Measurements from ENCODE around the gene SORBS1. TPM values are rescaled to one million over a fixed set of nuclear protein-coding genes. Genes with fewer than 3 reads are reported as not detected.

Gene SORBS1
- total and polyA plus RNA-seq, 12 donors = 140 to 1,253 (median 1,042) TPM

DNA sequence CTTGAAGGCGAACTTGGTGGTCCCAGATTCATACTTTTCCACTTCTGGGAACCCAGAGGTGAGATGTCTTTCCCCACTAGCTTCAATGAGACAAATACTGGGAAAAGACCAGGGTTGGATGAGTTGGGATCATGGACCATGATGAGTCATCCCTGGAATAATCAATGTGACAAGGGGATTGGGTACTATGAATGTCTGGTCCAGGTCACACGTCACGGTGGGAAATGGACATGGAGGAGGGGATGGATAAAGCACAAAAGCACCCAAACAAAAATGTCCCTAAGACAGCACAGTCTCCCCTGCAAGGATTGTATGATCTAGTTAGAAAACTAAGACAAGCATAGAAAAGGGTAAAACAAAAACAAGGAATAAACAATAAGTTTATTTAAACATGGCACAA, 12.4 kb upstream of the SORBS1 start:
- Histone ChIP-seq H3K27ac (peak overlapping the region in 3 of 10 donors; percentile 31 to 67 (median 58)), H3K27me3 (no peaks in the 10 kb centered on the region), H3K9me3 (no peaks in the 10 kb centered on the region), H3K36me3 (no peaks in the 10 kb centered on the region), H3K4me1 (peaks cover 0 to 36% (median 13%) of the 10 kb centered on the region in 9 donors), H3K4me3 (no peak overlapping the region)
- DNase-seq = no peak
- intact Hi-C loops (cut with DNase I) = no loop called here
- TF ChIP-seq, protein P1, sequence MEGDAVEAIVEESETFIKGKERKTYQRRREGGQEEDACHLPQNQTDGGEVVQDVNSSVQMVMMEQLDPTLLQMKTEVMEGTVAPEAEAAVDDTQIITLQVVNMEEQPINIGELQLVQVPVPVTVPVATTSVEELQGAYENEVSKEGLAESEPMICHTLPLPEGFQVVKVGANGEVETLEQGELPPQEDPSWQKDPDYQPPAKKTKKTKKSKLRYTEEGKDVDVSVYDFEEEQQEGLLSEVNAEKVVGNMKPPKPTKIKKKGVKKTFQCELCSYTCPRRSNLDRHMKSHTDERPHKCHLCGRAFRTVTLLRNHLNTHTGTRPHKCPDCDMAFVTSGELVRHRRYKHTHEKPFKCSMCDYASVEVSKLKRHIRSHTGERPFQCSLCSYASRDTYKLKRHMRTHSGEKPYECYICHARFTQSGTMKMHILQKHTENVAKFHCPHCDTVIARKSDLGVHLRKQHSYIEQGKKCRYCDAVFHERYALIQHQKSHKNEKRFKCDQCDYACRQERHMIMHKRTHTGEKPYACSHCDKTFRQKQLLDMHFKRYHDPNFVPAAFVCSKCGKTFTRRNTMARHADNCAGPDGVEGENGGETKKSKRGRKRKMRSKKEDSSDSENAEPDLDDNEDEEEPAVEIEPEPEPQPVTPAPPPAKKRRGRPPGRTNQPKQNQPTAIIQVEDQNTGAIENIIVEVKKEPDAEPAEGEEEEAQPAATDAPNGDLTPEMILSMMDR (IDR thresholded peaks at IDR 0.05) = no peak
- WGBS, 2 donors = 90 to 91% methylated on average over 3 of the region's 3 CpGs
- ATAC-seq = no peak

DNA sequence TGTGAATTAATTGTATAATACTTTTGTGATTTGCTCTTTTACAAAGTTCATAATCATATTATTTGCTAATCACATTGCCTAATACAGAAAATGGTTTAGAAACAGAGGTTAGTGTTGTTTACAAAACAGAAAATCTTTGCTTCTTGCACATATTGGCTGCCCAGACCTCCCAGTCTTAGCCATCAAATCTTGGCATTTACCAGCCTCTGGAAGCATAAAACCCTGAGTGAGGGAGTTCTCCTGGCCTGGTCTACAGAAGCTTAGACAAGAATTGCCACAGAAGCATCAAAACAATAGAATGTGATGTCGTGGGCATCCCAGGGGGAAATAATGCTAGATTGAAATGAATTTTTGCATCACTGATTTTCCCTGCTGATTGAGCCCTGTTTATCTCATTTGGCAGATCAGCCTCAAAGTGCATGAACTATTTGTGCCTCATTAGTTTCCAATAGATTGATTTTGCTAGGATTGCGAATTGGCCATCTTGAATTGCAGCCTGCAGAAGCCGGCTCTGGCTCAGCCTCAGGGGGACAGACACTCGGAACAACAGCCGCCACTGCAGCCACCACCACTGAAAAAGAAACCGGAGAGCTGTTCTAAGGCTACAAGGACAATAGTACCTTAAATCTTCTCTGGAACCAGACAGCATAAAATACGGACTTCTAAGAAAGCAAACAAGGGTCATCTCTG, 11.1 kb upstream of the SORBS1 start:
- Histone ChIP-seq H3K9me3 (no peaks in the 10 kb centered on the region), H3K27ac (peak overlapping the region in 5 of 10 donors; percentile 7 to 57 (median 39)), H3K27me3 (no peaks in the 10 kb centered on the region), H3K36me3 (no peaks in the 10 kb centered on the region), H3K4me3 (peak overlapping the region in 3 of 10 donors; percentile 8 to 21 (median 15)), H3K4me1 (peaks cover 0 to 39% (median 13%) of the 10 kb centered on the region in 9 donors)
- TF ChIP-seq, protein P1 (IDR thresholded peaks at IDR 0.05) = no peak
- WGBS, 2 donors = 52 to 61% methylated on average over 7 of the region's 7 CpGs
- ATAC-seq (no peak), DNase-seq (no peak)
- intact Hi-C loops (cut with DNase I) = no loop called here

DNA sequence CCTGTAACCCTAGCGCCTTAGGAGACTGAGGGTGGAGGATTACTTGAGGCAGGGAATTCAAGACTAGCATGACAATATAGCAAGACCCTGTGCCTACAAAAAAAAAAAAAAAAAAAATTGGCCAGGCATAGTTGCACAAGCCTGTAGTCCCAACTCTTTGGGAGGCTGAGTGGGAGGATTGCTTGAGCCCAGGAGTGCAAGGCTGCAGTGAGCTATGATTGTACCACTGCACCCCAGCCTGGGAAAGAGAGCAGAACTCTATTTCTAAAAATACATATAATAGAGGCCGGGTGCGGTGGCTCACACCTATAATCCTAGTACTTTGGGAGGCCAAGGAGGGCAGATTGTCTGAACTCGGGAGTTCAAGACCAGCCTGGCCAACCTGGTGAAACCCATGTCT, 10.2 kb upstream of the SORBS1 start:
- no peak for DNase-seq
- Histone ChIP-seq H3K4me1 (peaks cover 0 to 39% (median 13%) of the 10 kb centered on the region in 9 donors), H3K4me3 (no peak overlapping the region), H3K27me3 (no peaks in the 10 kb centered on the region), H3K27ac (no peak overlapping the region), H3K36me3 (no peaks in the 10 kb centered on the region), H3K9me3 (no peaks in the 10 kb centered on the region)
- ATAC-seq = no peak
- TF ChIP-seq, protein P1 (IDR thresholded peaks at IDR 0.05) = no peak
- intact Hi-C loops (cut with DNase I) = no loop called here
- 88 to 93% methylated on average over 4 of the region's 4 CpGs for WGBS, 2 donors

DNA sequence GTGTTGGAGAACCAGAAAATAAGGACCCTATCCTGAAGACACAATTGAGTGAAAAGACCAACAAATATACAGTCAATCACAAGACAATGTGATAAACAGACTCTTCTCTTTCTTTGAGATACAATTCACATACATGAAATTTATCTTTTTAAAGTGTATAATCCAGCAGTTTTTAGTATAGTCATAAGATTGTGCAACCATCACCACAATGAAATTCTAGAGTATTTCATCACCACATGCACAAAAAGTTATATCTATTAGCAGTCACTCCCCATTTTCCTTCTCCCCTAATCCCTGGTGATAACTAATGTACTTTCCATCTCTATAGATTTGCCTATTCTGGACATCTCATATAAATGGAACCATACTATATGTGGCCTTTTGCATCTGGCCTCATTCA, 8.2 kb upstream of the SORBS1 start:
- no peaks in the 10 kb centered on the region for H3K27me3 ChIP-seq
- no peaks in the 10 kb centered on the region for H3K36me3 ChIP-seq
- no peak for ATAC-seq
- TF ChIP-seq, protein P1 (IDR thresholded peaks at IDR 0.05) = no peak
- H3K4me3 ChIP-seq = no peak overlapping the region
- H3K27ac ChIP-seq = no peak overlapping the region
- intact Hi-C loops (cut with DNase I) = loop anchor here in 1 of 10 donors (10.0 kb wide), 1 partner anchor 125 kb away; no protein-coding TSS in a partner anchor
- no peaks in the 10 kb centered on the region for H3K9me3 ChIP-seq
- peaks cover 0 to 28% (median 10%) of the 10 kb centered on the region in 9 donors for H3K4me1 ChIP-seq
- no peak for DNase-seq
